ENCODE measurements around the gene SETD2. TPM values are rescaled to one million over a fixed set of nuclear protein-coding genes. Genes with fewer than 3 reads are reported as not detected.

SETD2 gene
- total and polyA plus RNA-seq, 2 of the 8 experiments (the other 6 are each of a cell fraction or from before 2014, with no cell fraction given) = 15.7 to 46.3 TPM

GRCh38 chr3:47149339-47149933, 14.5 kb downstream of the SETD2 start (continued):
- no peak for TF ChIP-seq TCF12 (IDR thresholded peaks at IDR 0.05; ENCODE audit: low read depth, low read length)
- no peak for TF ChIP-seq ZNF274 (IDR thresholded peaks at IDR 0.05; ENCODE audit: borderline replicate concordance, extremely low read depth, low read length)

Measured in H1 (cell line).